Measurements from ENCODE around the gene PCYT2. TPM values are rescaled to one million over a fixed set of nuclear protein-coding genes. Genes with fewer than 3 reads are reported as not detected.

Gene PCYT2
- total and polyA plus RNA-seq, 2 donors (not counting 3 experiments of a cell fraction or from before 2014, with no cell fraction given), result 52.0 to 57.1 TPM

DNA sequence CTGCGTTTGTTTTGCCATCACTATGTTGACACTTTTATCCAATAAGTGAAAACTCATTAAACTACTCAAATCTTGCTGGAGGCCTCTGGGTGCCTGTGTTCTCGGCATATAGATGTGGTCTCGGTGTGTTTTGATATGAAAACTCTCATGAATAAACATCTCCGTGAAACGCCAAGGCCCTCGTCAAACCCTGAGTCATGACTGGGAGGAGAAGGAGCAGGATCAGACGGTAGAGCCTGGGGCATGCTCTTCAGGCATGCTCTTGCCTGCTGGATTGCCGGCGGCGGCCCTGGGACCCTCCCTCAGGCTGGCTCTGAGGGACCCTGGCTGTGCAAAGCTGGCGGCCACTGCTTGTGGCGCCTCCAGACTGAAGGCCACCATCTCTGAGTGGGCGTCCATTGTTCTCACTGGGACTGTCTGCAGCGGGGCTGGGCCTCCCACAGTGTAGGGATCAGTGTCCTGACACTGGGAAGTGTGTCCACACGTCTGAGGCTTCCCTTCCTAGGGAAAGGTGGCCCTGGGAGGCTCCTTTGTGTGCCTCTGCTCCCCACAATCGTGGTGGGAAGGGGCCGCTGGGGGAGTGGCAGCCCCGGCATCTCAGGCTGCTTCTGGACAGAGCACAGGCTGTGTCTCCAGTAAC lies 10.9 kb downstream of the PCYT2 start:
- Histone ChIP-seq H3K9ac (replicated peaks; ENCODE audit: extremely low read depth, insufficient read depth, low read length) (no peak overlapping the region), H3K79me2 (ENCODE audit: control insufficient read depth, insufficient read depth, low read length) (no peaks in the 10 kb centered on the region), H3K9me1 (replicated peaks; ENCODE audit: control insufficient read depth, extremely low read depth, insufficient read depth, low read length) (no peaks in the 10 kb centered on the region), H3K27ac (ENCODE audit: insufficient read depth, low read depth, low read length) (no peak overlapping the region), H3K4me3 (replicated peaks in 1 of 3; ENCODE audit: insufficient read depth in 1 of 3, low read depth in 1 of 3, low read length in 3 of 3) (no peak overlapping the region), H3K4me2 (ENCODE audit: insufficient read depth, low read length) (no peak overlapping the region), H4K20me1 (replicated peaks; ENCODE audit: control insufficient read depth, extremely low read depth, insufficient read depth, low read length) (no peaks in the 10 kb centered on the region), H3K9me3 (replicated peaks; ENCODE audit: control insufficient read depth, insufficient read depth, low read length) (no peaks in the 10 kb centered on the region), H3K36me3 (ENCODE audit: control insufficient read depth in 2 of 2, extremely low read depth in 1 of 2, insufficient read depth in 2 of 2, low read length in 2 of 2) (peaks cover 6 to 12% of the 10 kb centered on the region in 2 experiments), H3K27me3 (ENCODE audit: control insufficient read depth in 2 of 2, insufficient read depth in 2 of 2, low read length in 2 of 2) (no peaks in the 10 kb centered on the region), H2AFZ (ENCODE audit: low read depth, low read length) (no peak overlapping the region), H3K4me1 (ENCODE audit: control insufficient read depth, extremely low read depth, insufficient read depth, low read length) (peaks cover 3% of the 10 kb centered on the region)
- CTCF ChIA-PET, result no interaction called here
- dilution Hi-C loops (cut with MboI; ENCODE audit: extremely low pct_ligation_motif_present, low sequenced_read_pairs) (no loop called here), intact Hi-C loops (cut with micrococcal nuclease) (no loop called here)
- FAIRE-seq, result no peak
- TF ChIP-seq POLR2A (IDR thresholded peaks at IDR 0.05; ENCODE audit: low read depth, low read length), result no peak
- no peak for TF ChIP-seq JUN (IDR thresholded peaks at IDR 0.05; ENCODE audit: borderline replicate concordance, insufficient read depth, insufficient read length, low read depth)
- TF ChIP-seq EZH2 (IDR thresholded peaks at IDR 0.05; ENCODE audit: borderline replicate concordance, low read depth, low read length, severe bottlenecking), result no peak
- no peak for TF ChIP-seq MYC (IDR thresholded peaks at IDR 0.05; ENCODE audit: low read depth, low read length)
- TF ChIP-seq, protein P1, sequence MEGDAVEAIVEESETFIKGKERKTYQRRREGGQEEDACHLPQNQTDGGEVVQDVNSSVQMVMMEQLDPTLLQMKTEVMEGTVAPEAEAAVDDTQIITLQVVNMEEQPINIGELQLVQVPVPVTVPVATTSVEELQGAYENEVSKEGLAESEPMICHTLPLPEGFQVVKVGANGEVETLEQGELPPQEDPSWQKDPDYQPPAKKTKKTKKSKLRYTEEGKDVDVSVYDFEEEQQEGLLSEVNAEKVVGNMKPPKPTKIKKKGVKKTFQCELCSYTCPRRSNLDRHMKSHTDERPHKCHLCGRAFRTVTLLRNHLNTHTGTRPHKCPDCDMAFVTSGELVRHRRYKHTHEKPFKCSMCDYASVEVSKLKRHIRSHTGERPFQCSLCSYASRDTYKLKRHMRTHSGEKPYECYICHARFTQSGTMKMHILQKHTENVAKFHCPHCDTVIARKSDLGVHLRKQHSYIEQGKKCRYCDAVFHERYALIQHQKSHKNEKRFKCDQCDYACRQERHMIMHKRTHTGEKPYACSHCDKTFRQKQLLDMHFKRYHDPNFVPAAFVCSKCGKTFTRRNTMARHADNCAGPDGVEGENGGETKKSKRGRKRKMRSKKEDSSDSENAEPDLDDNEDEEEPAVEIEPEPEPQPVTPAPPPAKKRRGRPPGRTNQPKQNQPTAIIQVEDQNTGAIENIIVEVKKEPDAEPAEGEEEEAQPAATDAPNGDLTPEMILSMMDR (IDR thresholded peaks at IDR 0.05; ENCODE audit: extremely low read depth in 1 of 2, insufficient read depth in 1 of 2, low read depth in 1 of 2, low read length in 2 of 2), result no peak
- no peak for TF ChIP-seq MAX (IDR thresholded peaks at IDR 0.05; ENCODE audit: insufficient read depth, insufficient read length)
- TF ChIP-seq FOS (IDR thresholded peaks at IDR 0.05; ENCODE audit: borderline replicate concordance, insufficient read depth, low read length), result no peak
- TF ChIP-seq POLR2AphosphoS5 (IDR thresholded peaks at IDR 0.05; ENCODE audit: insufficient read depth, low read depth, low read length), result no peak
- no peak for TF ChIP-seq GATA2 (IDR thresholded peaks at IDR 0.05; ENCODE audit: insufficient read depth, insufficient read length, low read depth, low read length)
- BruUV-seq (replicated peaks), result no TSS peak
- POLR2A ChIA-PET, result no interaction called here
- no peak for DNase-seq (ENCODE audit: low read depth, low spot score)

Data from endothelial cell of umbilical vein (primary cell).